Activated naive CD4-positive, alpha-beta T cell treated with anti-CD3 and anti-CD28 coated beads, Interleukin-2, amount 50 U/mL, for 72 hours (primary cell): ENCODE results near the gene MYO1B. TPM values are rescaled to one million over a fixed set of nuclear protein-coding genes. Genes with fewer than 3 reads are reported as not detected.

Source experiments
- ATAC-seq, 2 donors: fragments of 150-1000 bp; cut with Tn5 transposase; 2 replicates each; pipeline ENCODE4 v1.10.0; 2021; ENCODE audit warnings: mild to moderate bottlenecking in 2 of 2, moderate library complexity in 2 of 2
- DNase-seq, 2 donors: peaks; one replicate each; pipeline ENCODE4 v3.0.0; 2021 to 2022; ENCODE audit warnings: low spot score in 2 of 2
- H3K27ac Mint-ChIP-seq, 2 donors: one replicate each; pipeline ENCODE4 v1.8.0; 2022; ENCODE audit warnings: mild to moderate bottlenecking in 2 of 2, mixed read lengths in 2 of 2
- H3K36me3 Mint-ChIP-seq, 2 donors: one replicate each; pipeline ENCODE4 v1.8.0; 2022; ENCODE audit warnings: mixed read lengths in 2 of 2
- H3K9me3 Mint-ChIP-seq, 2 donors: one replicate each; pipeline ENCODE4 v1.8.0; 2022; ENCODE audit warnings: mixed read lengths in 2 of 2
- total RNA-seq, 2 donors: library from RNA; stranded (reverse); gene quantifications; one replicate each; pipeline ENCODE4 v1.2.3, GENCODE V29; 2022

Gene MYO1B
- total RNA-seq, 2 donors from 2014 or later, result 4.7 to 42.5 TPM

- ATAC-seq (peak in 1 of 2 donors; percentile 34), DNase-seq (no peak)
- peaks cover 0 to under 1% of the 10 kb centered on the region in 2 donors for H3K9me3 Mint-ChIP-seq
- H3K27ac Mint-ChIP-seq, result no peak overlapping the region
- no peaks in the 10 kb centered on the region for H3K36me3 Mint-ChIP-seq
These were observed 74.0 kb downstream of the MYO1B start for GRCh38 chr2:191319186-191319585.

GRCh38 chr2:191320881-191321280 lies 75.7 kb downstream of the MYO1B start:
- ATAC-seq (no peak), DNase-seq (no peak)
- Mint-ChIP-seq H3K9me3 (peaks cover 4% of the 10 kb centered on the region in 2 donors), H3K36me3 (no peaks in the 10 kb centered on the region), H3K27ac (no peak overlapping the region)

DNA sequence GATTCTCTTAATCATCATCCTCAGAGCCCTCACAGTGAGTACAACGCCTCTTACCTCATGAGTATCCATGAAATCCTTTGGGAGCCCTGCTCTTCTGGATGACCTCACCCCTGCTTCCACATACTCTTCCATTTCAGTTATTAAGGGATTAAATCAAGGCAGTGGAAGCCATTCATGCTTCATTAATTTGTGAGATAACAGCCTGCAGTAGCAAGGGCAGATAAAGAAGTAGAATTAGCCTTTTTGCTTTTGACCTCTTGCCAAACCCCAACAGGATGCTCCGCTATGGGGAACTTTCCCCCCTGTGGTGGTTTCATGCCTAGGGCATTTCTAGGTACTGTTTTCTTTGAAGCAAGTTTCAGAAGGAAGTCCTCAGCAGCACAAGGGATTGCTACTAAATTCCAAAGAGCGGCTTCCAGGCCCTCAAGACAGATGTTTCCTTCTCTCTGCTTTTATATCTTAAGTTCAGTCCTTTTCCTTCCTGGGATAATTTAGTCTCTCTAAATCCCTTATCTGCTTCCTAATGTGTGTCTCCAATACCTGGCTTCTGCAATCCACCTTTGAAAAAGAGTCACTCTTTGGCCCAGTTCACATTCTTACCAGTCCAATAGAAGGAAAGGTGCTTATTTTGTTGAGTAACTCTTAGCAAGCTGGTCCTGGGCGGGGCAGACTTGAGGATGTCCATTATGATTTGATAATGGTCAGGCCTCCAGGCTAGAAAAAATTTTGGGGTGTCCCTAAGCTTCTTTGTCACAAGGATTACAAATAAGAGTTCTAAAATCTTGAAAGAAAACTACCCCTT lies 76.9 kb downstream of the MYO1B start:
- Mint-ChIP-seq H3K9me3 (peaks cover 4% of the 10 kb centered on the region in 2 donors), H3K27ac (no peak overlapping the region), H3K36me3 (no peaks in the 10 kb centered on the region)
- ATAC-seq (no peak), DNase-seq (no peak)

GRCh38 chr2:191322828-191323506 lies 77.8 kb downstream of the MYO1B start:
- DNase-seq (no peak), ATAC-seq (no peak)
- Mint-ChIP-seq H3K36me3 (no peaks in the 10 kb centered on the region), H3K9me3 (peaks cover 4% of the 10 kb centered on the region in 2 donors), H3K27ac (no peak overlapping the region)

- Mint-ChIP-seq H3K27ac (no peak overlapping the region), H3K9me3 (peaks cover 4% of the 10 kb centered on the region in 2 donors), H3K36me3 (no peaks in the 10 kb centered on the region)
- ATAC-seq (no peak), DNase-seq (no peak)
These were observed 80.6 kb downstream of the MYO1B start for GRCh38 chr2:191325651-191326365.

DNA sequence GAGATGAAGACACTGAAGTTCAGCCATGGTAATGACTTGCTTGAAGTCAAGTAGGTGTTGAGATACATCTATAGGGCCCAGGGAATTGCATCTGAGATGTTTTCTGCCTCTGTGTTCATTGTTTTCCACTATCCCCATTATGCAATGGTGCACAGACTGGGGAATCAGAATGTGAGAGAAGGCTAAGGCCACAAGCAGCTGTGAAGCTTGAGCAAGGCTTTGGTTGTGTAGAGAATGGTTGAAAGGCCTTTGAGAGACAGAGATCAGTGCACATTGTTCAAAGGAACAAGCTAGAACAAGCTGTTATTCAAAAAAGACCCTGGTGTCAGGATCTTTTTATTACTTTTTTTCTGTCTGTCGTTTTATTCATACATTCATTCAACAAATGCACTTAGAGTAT lies 82.3 kb downstream of the MYO1B start:
- DNase-seq (no peak), ATAC-seq (no peak)
- H3K27ac Mint-ChIP-seq, result no peak overlapping the region
- H3K9me3 Mint-ChIP-seq, result peaks cover 4% of the 10 kb centered on the region in 2 donors
- H3K36me3 Mint-ChIP-seq, result no peaks in the 10 kb centered on the region

DNA sequence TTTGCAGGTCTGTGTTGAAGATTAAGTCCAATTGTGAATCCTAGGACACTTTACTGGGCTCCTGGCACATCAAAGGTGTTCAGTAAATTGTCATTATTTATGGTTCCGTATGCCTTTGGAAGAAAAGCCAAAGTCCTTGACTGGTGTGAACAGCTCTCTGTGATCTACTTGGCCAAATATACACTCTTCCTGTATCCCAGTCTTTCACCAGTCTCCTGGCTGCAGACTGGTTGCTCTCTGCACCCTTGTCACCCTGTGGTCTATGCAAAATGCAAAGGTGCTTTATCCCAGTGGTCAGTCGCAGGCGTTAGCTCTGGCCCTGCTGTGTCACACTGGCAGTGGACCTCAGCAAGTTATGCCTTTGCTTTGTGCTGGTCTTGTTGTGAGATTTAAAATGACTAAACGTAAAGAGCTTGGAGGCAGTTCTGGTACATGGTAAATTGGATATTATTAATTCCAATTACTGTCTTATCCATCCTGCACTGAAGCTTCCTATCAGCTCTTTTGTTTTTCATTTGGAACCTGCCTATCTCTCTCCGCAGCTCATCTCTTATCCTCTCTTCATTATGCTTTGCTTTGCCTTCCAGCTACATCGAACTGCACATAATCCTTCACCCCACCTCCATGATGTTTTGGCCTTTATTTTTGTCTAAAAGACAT lies 83.1 kb downstream of the MYO1B start:
- peaks cover 0 to 2% of the 10 kb centered on the region in 2 donors for H3K36me3 Mint-ChIP-seq
- no peak overlapping the region for H3K27ac Mint-ChIP-seq
- ATAC-seq (no peak), DNase-seq (no peak)
- peaks cover 4% of the 10 kb centered on the region in 2 donors for H3K9me3 Mint-ChIP-seq

- H3K27ac Mint-ChIP-seq, result no peak overlapping the region
- H3K36me3 Mint-ChIP-seq, result peaks cover 0 to 7% of the 10 kb centered on the region in 2 donors
- DNase-seq, result no peak
- no peak for ATAC-seq
- H3K9me3 Mint-ChIP-seq, result peaks cover 0 to 4% of the 10 kb centered on the region in 2 donors
These were observed 84.6 kb downstream of the MYO1B start for GRCh38 chr2:191329841-191330240.

- no peak for DNase-seq
- no peak for ATAC-seq
- Mint-ChIP-seq H3K27ac (no peak overlapping the region), H3K9me3 (no peaks in the 10 kb centered on the region), H3K36me3 (peaks cover 0 to 7% of the 10 kb centered on the region in 2 donors)
These were observed 88.7 kb downstream of the MYO1B start for GRCh38 chr2:191333911-191334357.

- DNase-seq (no peak), ATAC-seq (no peak)
- Mint-ChIP-seq H3K9me3 (no peaks in the 10 kb centered on the region), H3K36me3 (peaks cover 0 to 7% of the 10 kb centered on the region in 2 donors), H3K27ac (no peak overlapping the region)
These were observed 90.8 kb downstream of the MYO1B start for GRCh38 chr2:191335875-191336464.

DNA sequence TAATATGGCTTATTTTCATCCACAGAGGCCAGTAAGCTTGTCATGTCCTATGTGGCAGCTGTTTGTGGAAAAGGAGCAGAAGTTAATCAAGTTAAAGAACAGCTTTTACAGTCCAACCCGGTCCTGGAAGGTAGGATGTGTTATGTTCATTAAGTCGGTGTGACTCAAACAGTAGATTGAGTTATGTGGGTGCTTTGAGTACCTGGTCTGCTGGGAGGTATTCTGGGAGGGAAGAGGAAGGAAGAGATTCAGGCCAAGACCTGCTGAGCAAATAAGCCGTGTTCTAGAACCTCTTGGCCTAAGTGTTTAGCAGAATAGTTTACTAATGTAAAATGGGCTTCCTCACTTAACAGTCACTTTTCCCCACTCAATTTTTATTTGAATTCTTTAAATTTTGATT lies 96.2 kb downstream of the MYO1B start:
- no peak for DNase-seq
- no peak for ATAC-seq
- Mint-ChIP-seq H3K9me3 (no peaks in the 10 kb centered on the region), H3K27ac (no peak overlapping the region), H3K36me3 (peaks cover 0 to 6% of the 10 kb centered on the region in 2 donors)

DNA sequence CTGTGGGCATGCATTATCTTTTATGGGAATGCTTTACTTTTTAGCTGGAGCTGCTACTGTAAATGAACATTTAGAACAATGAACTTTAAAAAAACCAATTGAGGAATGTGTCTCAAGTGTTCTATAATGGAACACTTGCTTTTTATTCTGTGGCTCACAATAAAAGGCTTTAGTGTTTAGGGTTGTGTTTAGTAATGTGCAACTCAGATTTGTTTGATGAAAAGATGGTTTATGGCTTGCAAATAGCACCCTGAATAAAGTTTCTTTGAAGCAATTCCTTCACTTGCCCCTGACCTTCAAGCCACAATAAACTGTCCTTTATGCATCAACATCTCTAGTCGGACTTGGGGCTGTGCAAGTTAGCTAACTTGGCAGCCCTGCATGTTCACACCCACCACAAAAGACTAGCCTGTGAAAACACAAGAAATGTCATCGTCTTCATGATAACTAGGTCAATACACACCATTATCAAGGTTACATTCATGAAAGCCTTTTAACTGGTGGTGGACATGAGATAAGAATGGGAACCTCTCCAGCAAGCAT lies 98.7 kb downstream of the MYO1B start:
- DNase-seq, result no peak
- no peak for ATAC-seq
- no peaks in the 10 kb centered on the region for H3K9me3 Mint-ChIP-seq
- no peak overlapping the region for H3K27ac Mint-ChIP-seq
- H3K36me3 Mint-ChIP-seq, result peaks cover 0 to 9% of the 10 kb centered on the region in 2 donors

GRCh38 chr2:191345788-191346187 lies 100.6 kb downstream of the MYO1B start:
- H3K27ac Mint-ChIP-seq, result no peak overlapping the region
- H3K9me3 Mint-ChIP-seq, result no peaks in the 10 kb centered on the region
- peaks cover 0 to 12% of the 10 kb centered on the region in 2 donors for H3K36me3 Mint-ChIP-seq
- ATAC-seq (no peak), DNase-seq (no peak)

DNA sequence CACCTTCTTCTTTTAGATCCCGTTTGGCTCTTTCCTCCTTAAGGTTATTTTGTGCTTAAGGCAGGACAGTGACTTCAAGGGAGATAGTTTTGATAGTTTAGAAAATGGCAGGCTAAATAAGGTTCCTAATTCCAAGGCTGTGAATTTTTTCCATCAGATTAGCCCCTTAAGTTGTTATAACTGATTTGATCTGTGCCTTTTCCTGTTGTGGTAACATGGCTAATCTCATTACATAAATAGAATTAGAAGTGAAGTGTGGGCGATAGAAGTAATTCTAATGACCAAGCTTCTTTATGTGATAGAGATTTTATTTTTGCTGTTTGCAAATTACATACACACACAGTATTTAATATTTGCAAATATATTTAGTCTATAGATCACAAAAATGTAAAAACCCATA lies 102.0 kb downstream of the MYO1B start:
- peaks cover 0 to 9% of the 10 kb centered on the region in 2 donors for H3K36me3 Mint-ChIP-seq
- ATAC-seq (no peak), DNase-seq (no peak)
- H3K9me3 Mint-ChIP-seq, result no peaks in the 10 kb centered on the region
- no peak overlapping the region for H3K27ac Mint-ChIP-seq

- ATAC-seq (no peak), DNase-seq (no peak)
- H3K27ac Mint-ChIP-seq, result no peak overlapping the region
- peaks cover 0 to 6% of the 10 kb centered on the region in 2 donors for H3K36me3 Mint-ChIP-seq
- no peaks in the 10 kb centered on the region for H3K9me3 Mint-ChIP-seq
These were observed 102.7 kb downstream of the MYO1B start for GRCh38 chr2:191347881-191348280.

DNA sequence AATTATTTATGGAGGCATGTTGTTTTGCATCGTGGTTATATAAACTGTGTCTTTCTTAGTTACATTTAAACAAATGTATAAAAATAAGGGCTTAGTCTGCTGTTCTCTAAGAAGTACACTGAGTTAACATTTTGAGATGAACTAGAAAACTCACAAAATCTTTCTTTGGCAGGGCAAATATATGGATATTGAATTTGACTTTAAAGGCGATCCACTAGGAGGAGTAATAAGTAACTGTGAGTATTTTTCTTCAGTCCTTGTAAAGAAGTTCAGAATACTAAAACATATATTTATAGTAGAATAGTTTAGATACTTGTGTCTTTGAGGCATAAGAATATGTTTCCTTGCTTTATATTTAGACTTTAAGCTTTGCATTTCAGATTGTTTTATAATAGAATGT lies 104.8 kb downstream of the MYO1B start:
- peaks cover 0 to 10% of the 10 kb centered on the region in 2 donors for H3K36me3 Mint-ChIP-seq

More for the DNA sequence above, 104.8 kb downstream of the MYO1B start:
- no peak for ATAC-seq
- no peaks in the 10 kb centered on the region for H3K9me3 Mint-ChIP-seq
- no peak overlapping the region for H3K27ac Mint-ChIP-seq
- no peak for DNase-seq
